CD4-positive, alpha-beta T cell (primary cell): Measurements from ENCODE around the gene FPGT. TPM values are rescaled to one million over a fixed set of nuclear protein-coding genes. Genes with fewer than 3 reads are reported as not detected.

Experiments used
- ATAC-seq: fragments of 200-7000 bp; cut with Tn5 transposase; one replicate; pipeline ENCODE4 v1.10.0; 2022; ENCODE audit warnings: mild to moderate bottlenecking; ENCODE audit not compliant: poor library complexity
- CTCF ChIA-PET: fragments of 350-600 bp; sonication (Branson Sonifier 250); formaldehyde crosslinking; loops from one replicate; lab custom pipeline; 2021; ENCODE audit warnings: antibody characterized with exemption, inconsistent platforms; lab: Charles Lee
- POLR2A ChIA-PET: fragments of 350-600 bp; sonication (Branson Sonifier 250); formaldehyde crosslinking; loops from one replicate; lab custom pipeline; 2021; ENCODE audit warnings: antibody characterized with exemption, inconsistent platforms; lab: Charles Lee
- DNase-seq, 14 experiments: peaks; one replicate each; pipeline ENCODE4 v3.0.0-alpha.2; 2013 to 2020; ENCODE audit warnings: mixed read lengths in 2 of 14
- H3K27ac ChIP-seq, 2 donors: one replicate each; pipeline versions ENCODE4 v1.5.1 to v1.7.0; 2013; ENCODE audit warnings: low read length in 2 of 2, low read depth in 1 of 2, mild to moderate bottlenecking in 1 of 2
- H3K27me3 ChIP-seq, 2 experiments: 1 replicate in 1 of 2; 2 replicates in 1 of 2; pipeline versions ENCODE4 v1.6.1 to v1.7.0; 2013; ENCODE audit warnings: low read length in 2 of 2, control low read depth in 1 of 2, mild to moderate bottlenecking in 1 of 2, moderate library complexity in 1 of 2; ENCODE audit not compliant: insufficient read depth in 2 of 2, control insufficient read depth in 1 of 2
- H3K36me3 ChIP-seq: one replicate; pipeline ENCODE4 v1.6.1; 2013; ENCODE audit warnings: low read length, control low read depth; ENCODE audit not compliant: insufficient read depth
- H3K4me1 ChIP-seq: one replicate; pipeline ENCODE4 v1.6.1; 2013; ENCODE audit warnings: low read length, control low read depth; ENCODE audit not compliant: insufficient read depth
- H3K4me3 ChIP-seq: one replicate; pipeline ENCODE4 v1.5.1; 2013; ENCODE audit warnings: mild to moderate bottlenecking, low read length, moderate library complexity
- H3K9me3 ChIP-seq, 2 experiments: 1 replicate in 1 of 2; 2 replicates in 1 of 2; pipeline versions ENCODE4 v1.6.1 to v1.7.0; 2013; ENCODE audit warnings: low read length in 2 of 2, mild to moderate bottlenecking in 2 of 2, control low read depth in 1 of 2, moderate library complexity in 1 of 2; ENCODE audit not compliant: control insufficient read depth in 1 of 2, insufficient read depth in 1 of 2
- H3K27ac Mint-ChIP-seq: one replicate; pipeline ENCODE4 v1.8.0; 2020; ENCODE audit warnings: mixed read lengths
- H3K27me3 Mint-ChIP-seq: one replicate; pipeline ENCODE4 v1.8.0; 2021; ENCODE audit warnings: mixed read lengths
- H3K36me3 Mint-ChIP-seq: one replicate; pipeline ENCODE4 v1.8.0; 2021; ENCODE audit warnings: low read depth, mixed read lengths
- H3K4me1 Mint-ChIP-seq: one replicate; pipeline ENCODE4 v1.8.0; 2021; ENCODE audit warnings: low read depth, mixed read lengths
- H3K4me3 Mint-ChIP-seq: one replicate; pipeline ENCODE4 v1.8.0; 2020; ENCODE audit warnings: mild to moderate bottlenecking, mixed read lengths
- H3K9me3 Mint-ChIP-seq: one replicate; pipeline ENCODE4 v1.8.0; 2020; ENCODE audit warnings: mixed read lengths
- intact Hi-C, 2 experiments: fragments of 100-400 bp; cut with DNase I in 1 of 2; cut with micrococcal nuclease in 1 of 2; formaldehyde crosslinking; loops; one replicate each; pipeline versions ENCODE4 v1.15.1 to v1.9.0; 2023 to 2025; cut with DNase I, micrococcal nuclease
- total RNA-seq, 174 experiments: library from RNA in 2 of 174; stranded (reverse) in 2 of 174; gene quantifications; one replicate each; pipeline ENCODE4 v1.2.3 and lab custom pipeline; 2021 to 2026
- TF ChIP-seq, protein P1 (sequence below): fragments of 200-600 bp; IDR thresholded peaks from one replicate; pipeline ENCODE4 v1.8.0; 2022; ENCODE audit warnings: antibody characterized with exemption, mild to moderate bottlenecking

The FPGT gene
- total RNA-seq, 2 experiments from 2014 or later: 3.0 to 4.5 TPM

DNA sequence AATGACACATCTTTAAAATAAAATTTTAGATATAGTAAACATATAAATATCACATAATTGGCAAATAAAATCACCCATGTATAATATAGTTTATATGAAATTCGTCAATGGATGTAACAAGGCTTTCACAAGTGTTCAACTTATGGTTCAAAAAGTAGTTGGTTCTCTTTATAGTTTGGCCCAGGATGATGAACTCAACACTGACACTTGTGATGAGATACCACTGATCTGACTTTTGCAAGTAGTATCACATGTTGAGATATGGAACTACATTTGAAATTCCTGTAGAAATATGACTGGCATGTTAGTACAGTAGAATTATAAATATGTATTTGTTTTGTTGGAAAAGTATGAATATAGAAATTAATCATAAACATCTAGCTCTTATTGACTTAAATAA, 39.0 kb downstream of the FPGT start:
- H3K4me3 ChIP-seq: no peak overlapping the region
- ChIA-PET POLR2A (no interaction called here), CTCF (no interaction called here)
- TF ChIP-seq, protein P1, sequence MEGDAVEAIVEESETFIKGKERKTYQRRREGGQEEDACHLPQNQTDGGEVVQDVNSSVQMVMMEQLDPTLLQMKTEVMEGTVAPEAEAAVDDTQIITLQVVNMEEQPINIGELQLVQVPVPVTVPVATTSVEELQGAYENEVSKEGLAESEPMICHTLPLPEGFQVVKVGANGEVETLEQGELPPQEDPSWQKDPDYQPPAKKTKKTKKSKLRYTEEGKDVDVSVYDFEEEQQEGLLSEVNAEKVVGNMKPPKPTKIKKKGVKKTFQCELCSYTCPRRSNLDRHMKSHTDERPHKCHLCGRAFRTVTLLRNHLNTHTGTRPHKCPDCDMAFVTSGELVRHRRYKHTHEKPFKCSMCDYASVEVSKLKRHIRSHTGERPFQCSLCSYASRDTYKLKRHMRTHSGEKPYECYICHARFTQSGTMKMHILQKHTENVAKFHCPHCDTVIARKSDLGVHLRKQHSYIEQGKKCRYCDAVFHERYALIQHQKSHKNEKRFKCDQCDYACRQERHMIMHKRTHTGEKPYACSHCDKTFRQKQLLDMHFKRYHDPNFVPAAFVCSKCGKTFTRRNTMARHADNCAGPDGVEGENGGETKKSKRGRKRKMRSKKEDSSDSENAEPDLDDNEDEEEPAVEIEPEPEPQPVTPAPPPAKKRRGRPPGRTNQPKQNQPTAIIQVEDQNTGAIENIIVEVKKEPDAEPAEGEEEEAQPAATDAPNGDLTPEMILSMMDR: no peak
- H3K4me1 Mint-ChIP-seq: no peaks in the 10 kb centered on the region
- ATAC-seq (no peak), DNase-seq (no peak)
- peaks cover 0 to 2% of the 10 kb centered on the region in 2 experiments for H3K9me3 ChIP-seq
- intact Hi-C loops: no loop called here
- no peaks in the 10 kb centered on the region for H3K4me1 ChIP-seq
- H3K4me3 Mint-ChIP-seq: no peak overlapping the region
- no peaks in the 10 kb centered on the region for H3K36me3 ChIP-seq
- no peaks in the 10 kb centered on the region for H3K27me3 Mint-ChIP-seq
- no peaks in the 10 kb centered on the region for H3K36me3 Mint-ChIP-seq
- no peaks in the 10 kb centered on the region for H3K27me3 ChIP-seq
- no peak overlapping the region for H3K27ac Mint-ChIP-seq
- H3K27ac ChIP-seq: no peak overlapping the region
- peaks cover 5% of the 10 kb centered on the region for H3K9me3 Mint-ChIP-seq

DNA sequence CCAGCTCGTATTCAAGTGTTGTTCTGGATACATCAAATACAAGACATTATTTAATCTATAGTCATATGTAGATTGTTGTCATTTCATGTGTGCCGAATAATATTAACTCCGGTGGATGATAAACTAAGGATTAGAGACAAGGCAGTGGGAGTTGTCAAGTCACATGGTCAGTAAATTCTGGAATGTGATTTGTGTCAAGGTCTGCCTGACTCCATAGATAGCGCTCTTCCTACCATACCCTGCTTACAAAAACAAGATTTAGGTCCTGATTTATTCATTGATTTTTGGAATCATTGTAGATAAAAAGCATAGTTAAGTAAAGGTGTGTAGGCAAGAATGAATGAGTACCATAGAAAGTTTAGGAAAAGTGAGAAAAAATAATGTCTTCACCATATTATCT, 39.7 kb downstream of the FPGT start:
- H3K4me1 ChIP-seq: no peaks in the 10 kb centered on the region
- intact Hi-C loops: no loop called here
- CTCF ChIA-PET: no interaction called here
- no peaks in the 10 kb centered on the region for H3K27me3 ChIP-seq
- TF ChIP-seq, protein P1: no peak
- DNase-seq (no peak), ATAC-seq (no peak)
- H3K4me3 ChIP-seq: no peak overlapping the region
- Mint-ChIP-seq H3K4me1 (no peaks in the 10 kb centered on the region), H3K27ac (no peak overlapping the region), H3K27me3 (no peaks in the 10 kb centered on the region), H3K36me3 (no peaks in the 10 kb centered on the region), H3K9me3 (peaks cover 2% of the 10 kb centered on the region), H3K4me3 (no peak overlapping the region)
- POLR2A ChIA-PET: no interaction called here
- H3K36me3 ChIP-seq: no peaks in the 10 kb centered on the region
- peaks cover 0 to 3% of the 10 kb centered on the region in 2 experiments for H3K9me3 ChIP-seq
- no peak overlapping the region for H3K27ac ChIP-seq

DNA sequence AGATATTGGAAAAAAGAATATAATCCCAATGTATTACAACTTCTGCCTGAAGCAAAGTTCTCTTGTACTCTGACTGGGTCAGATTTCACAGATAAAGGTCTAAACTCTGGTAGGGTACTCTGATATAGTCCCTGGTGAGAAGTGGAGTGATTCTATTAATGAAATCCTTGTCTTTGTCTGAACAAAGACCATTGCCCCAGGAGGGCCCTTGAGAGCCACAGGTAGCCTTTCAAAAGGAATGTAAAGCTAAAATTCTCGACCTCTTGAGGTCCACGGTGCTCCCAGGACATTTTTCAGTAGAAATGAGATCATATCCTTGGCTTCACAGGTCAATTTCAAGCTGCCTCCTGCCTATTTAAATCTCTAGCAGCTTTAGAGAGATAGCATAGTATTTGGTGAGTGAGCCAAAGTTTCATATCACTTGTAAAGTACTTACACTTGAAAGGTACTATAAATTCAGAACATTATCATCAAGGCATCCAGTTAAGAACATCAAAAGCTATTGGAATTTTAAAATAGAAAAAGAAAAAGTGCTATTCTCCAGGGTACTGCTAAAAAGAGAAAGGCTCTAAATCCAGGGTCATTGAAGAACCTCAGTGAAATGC, 47.2 kb downstream of the FPGT start:
- CTCF ChIA-PET: no interaction called here
- Histone ChIP-seq H3K36me3 (no peaks in the 10 kb centered on the region), H3K27ac (no peak overlapping the region), H3K4me1 (no peaks in the 10 kb centered on the region), H3K27me3 (no peaks in the 10 kb centered on the region), H3K9me3 (peaks cover 0 to 11% of the 10 kb centered on the region in 2 experiments), H3K4me3 (no peak overlapping the region)
- Mint-ChIP-seq H3K9me3 (no peaks in the 10 kb centered on the region), H3K4me3 (no peak overlapping the region), H3K36me3 (no peaks in the 10 kb centered on the region), H3K27ac (no peak overlapping the region), H3K27me3 (no peaks in the 10 kb centered on the region), H3K4me1 (no peaks in the 10 kb centered on the region)
- POLR2A ChIA-PET: no interaction called here
- TF ChIP-seq, protein P1: no peak
- intact Hi-C loops: no loop called here
- no peak for DNase-seq
- no peak for ATAC-seq
